B cell (primary cell): ENCODE measurements around the gene TYK2.

Experiments used
- EZH2 ChIP-seq: IDR thresholded peaks from 2 replicates; pipeline ENCODE4 v1.6.1; 2012; ENCODE audit warnings: borderline replicate concordance, low read depth, mild to moderate bottlenecking, moderate library complexity, low read length; ENCODE audit not compliant: insufficient read depth, poor library complexity, severe bottlenecking
- TF ChIP-seq, protein P1 (sequence below): fragments of 200-600 bp; IDR thresholded peaks from one replicate; pipeline ENCODE4 v1.8.0; 2022; ENCODE audit warnings: antibody characterized with exemption, mild to moderate bottlenecking

DNA sequence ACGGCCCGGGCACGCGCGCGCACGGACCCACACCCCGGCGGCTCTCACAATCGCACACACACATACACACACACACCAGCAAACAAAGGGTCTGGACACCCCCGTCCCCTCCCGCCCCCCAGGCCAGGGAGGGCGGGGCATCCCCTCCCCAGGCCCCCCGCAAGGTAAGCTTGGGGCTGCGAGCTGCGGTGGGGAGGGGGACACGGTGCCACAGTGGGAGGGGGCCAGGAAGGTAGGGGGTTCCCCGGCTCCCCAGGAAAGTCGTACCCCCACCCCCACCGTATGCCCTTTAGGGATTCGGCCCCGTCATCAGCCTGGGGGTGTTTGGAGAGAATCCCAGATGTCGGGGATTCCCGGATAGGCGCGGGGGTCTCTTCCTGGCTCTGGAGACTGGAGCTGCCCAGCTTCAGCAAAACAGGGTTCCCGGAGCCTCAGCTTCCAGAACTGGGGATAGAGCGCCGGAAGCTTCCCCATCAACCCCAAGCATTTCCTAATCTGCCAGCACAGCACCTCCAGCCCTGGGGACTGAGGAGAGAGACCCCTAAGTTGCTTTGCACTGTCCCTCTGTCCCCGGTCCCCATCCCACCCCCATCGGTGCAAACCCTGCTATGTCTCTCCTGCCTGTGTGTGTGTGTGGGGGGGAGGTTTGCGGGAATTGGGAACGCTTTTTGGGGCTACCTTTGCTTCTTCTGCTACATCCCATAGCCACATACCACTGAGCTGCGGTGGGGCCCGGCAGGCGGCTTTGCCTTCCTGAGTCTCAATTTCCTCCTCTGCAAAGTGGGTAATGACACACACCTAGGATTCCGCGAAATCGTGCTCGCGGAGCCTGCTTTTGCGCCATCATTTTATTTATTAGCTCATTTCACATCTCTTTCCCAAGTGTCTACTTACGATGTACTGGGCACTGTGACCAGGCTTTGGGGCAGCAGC lies 24.8 kb upstream of the TYK2 start:
- TF ChIP-seq EZH2 = no peak
- TF ChIP-seq, protein P1, sequence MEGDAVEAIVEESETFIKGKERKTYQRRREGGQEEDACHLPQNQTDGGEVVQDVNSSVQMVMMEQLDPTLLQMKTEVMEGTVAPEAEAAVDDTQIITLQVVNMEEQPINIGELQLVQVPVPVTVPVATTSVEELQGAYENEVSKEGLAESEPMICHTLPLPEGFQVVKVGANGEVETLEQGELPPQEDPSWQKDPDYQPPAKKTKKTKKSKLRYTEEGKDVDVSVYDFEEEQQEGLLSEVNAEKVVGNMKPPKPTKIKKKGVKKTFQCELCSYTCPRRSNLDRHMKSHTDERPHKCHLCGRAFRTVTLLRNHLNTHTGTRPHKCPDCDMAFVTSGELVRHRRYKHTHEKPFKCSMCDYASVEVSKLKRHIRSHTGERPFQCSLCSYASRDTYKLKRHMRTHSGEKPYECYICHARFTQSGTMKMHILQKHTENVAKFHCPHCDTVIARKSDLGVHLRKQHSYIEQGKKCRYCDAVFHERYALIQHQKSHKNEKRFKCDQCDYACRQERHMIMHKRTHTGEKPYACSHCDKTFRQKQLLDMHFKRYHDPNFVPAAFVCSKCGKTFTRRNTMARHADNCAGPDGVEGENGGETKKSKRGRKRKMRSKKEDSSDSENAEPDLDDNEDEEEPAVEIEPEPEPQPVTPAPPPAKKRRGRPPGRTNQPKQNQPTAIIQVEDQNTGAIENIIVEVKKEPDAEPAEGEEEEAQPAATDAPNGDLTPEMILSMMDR = no peak
